ENCODE results near the gene PSMG4. TPM values are rescaled to one million over a fixed set of nuclear protein-coding genes. Genes with fewer than 3 reads are reported as not detected.

Gene PSMG4
- total and polyA plus RNA-seq, 9 of the 15 experiments (the other 6 are each of a cell fraction or from before 2014, with no cell fraction given): 12.9 to 185 (median 52.0) TPM

- TF ChIP-seq CEBPZ (IDR thresholded peaks at IDR 0.05; ENCODE audit: borderline replicate concordance, low read depth, low read length) (no peak), FOXJ2 (tag; IDR thresholded peaks at IDR 0.05) (no peak; the same call in 1 of the 2 replicates), RNF2 (IDR thresholded peaks at IDR 0.05) (peak; percentile 57; the same call in 1 of the 2 replicates), NR3C1 (CRISPR knock-in tag; IDR thresholded peaks at IDR 0.05) (peak; percentile 24; the same call in 1 of the 2 replicates), BHLHE40 (IDR thresholded peaks at IDR 0.05; ENCODE audit: low read length) (peak; percentile 46; the same call in 1 of the 2 replicates), POLR3A (IDR thresholded peaks at IDR 0.05; ENCODE audit: borderline replicate concordance, extremely low read depth, insufficient read depth, insufficient read length) (no peak), ARHGAP35 (IDR thresholded peaks at IDR 0.05; ENCODE audit: partially characterized antibody) (no peak), ZNF274 (IDR thresholded peaks at IDR 0.05; ENCODE audit: borderline replicate concordance, low read depth, low read length) (no peak), ZKSCAN3 (CRISPR knock-in tag; IDR thresholded peaks at IDR 0.05) (no peak), NCOA6 (IDR thresholded peaks at IDR 0.05) (no peak), ZNF347 (CRISPR knock-in tag; IDR thresholded peaks at IDR 0.05; ENCODE audit: low read depth) (no peak), MEF2A (IDR thresholded peaks at IDR 0.05; ENCODE audit: control insufficient read depth, low read depth, low read length) (no peak), DIDO1 (tag; IDR thresholded peaks at IDR 0.05; ENCODE audit: low read depth) (peak; percentile 43; the same call in 1 of the 2 replicates), ARNT (IDR thresholded peaks at IDR 0.05) (no peak), MIER1 (IDR thresholded peaks at IDR 0.05; ENCODE audit: low read depth) (no peak), MYC (IDR thresholded peaks at IDR 0.05; ENCODE audit: low read depth, low read length) (peak; percentile 91), MYC (CRISPR knock-in tag; IDR thresholded peaks at IDR 0.05; ENCODE audit: borderline replicate concordance, low read depth) (no peak), ZNF699 (CRISPR knock-in tag; IDR thresholded peaks at IDR 0.05; ENCODE audit: insufficient replicate concordance) (no peak), HMBOX1 (IDR thresholded peaks at IDR 0.05) (no peak), EGR1 (conservative IDR thresholded peaks at IDR 0.05) (peak; percentile 45; the same call in 1 of the 2 replicates), ZNF124 (CRISPR knock-in tag; IDR thresholded peaks at IDR 0.05) (no peak), TEAD4 (IDR thresholded peaks at IDR 0.05; ENCODE audit: low read length) (no peak), TEAD4 (CRISPR knock-in tag; IDR thresholded peaks at IDR 0.05; ENCODE audit: borderline replicate concordance) (peak; percentile 52; the same call in 1 of the 2 replicates), NFXL1 (CRISPR knock-in tag; IDR thresholded peaks at IDR 0.05) (no peak)
These were observed at the start of gene PSMG4 (continued) for GRCh38 chr6:3258720-3259490.
